Activated T-cell treated with anti-CD3 and anti-CD28 coated beads, Interleukin-2, amount 50 U/mL, for 24 hours (primary cell): ENCODE measurements around the gene NOB1.

Experiments used
- DNase-seq: peaks from one replicate; pipeline ENCODE4 v3.0.0-alpha.2; 2020
- H3K27ac Mint-ChIP-seq: 2 replicates; pipeline ENCODE4 v1.8.0; 2020; ENCODE audit warnings: mild to moderate bottlenecking, mixed read lengths
- H3K27me3 Mint-ChIP-seq: 2 replicates; pipeline ENCODE4 v1.8.0; 2020; ENCODE audit warnings: mixed read lengths
- H3K36me3 Mint-ChIP-seq: 2 replicates; pipeline ENCODE4 v1.8.0; 2020; ENCODE audit warnings: low read depth, mixed read lengths
- H3K4me1 Mint-ChIP-seq: 2 replicates; pipeline ENCODE4 v1.8.0; 2020; ENCODE audit warnings: low read depth, mixed read lengths
- H3K4me3 Mint-ChIP-seq: 2 replicates; pipeline ENCODE4 v1.8.0; 2020; ENCODE audit warnings: mild to moderate bottlenecking, moderate library complexity, mixed read lengths
- H3K9me3 Mint-ChIP-seq: 2 replicates; pipeline ENCODE4 v1.8.0; 2020; ENCODE audit warnings: mixed read lengths

Gene NOB1

DNA sequence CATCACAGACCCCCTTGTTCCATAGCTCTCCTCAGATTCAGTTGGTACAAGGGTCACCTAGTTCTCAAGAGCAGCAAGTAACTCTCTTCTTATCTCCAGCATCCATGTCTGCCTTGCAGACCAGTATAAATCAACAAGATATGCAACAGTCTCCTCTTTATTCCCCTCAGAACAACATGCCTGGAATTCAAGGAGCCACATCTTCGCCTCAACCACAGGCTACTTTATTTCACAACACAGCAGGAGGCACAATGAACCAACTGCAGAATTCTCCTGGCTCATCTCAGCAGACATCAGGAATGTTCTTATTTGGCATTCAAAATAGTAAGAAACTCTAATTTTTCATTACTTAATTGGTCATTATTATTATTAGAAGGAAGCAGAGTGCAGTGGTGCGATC lies 60.8 kb downstream of the NOB1 start:
- no peaks in the 10 kb centered on the region for H3K9me3 Mint-ChIP-seq

DNA sequence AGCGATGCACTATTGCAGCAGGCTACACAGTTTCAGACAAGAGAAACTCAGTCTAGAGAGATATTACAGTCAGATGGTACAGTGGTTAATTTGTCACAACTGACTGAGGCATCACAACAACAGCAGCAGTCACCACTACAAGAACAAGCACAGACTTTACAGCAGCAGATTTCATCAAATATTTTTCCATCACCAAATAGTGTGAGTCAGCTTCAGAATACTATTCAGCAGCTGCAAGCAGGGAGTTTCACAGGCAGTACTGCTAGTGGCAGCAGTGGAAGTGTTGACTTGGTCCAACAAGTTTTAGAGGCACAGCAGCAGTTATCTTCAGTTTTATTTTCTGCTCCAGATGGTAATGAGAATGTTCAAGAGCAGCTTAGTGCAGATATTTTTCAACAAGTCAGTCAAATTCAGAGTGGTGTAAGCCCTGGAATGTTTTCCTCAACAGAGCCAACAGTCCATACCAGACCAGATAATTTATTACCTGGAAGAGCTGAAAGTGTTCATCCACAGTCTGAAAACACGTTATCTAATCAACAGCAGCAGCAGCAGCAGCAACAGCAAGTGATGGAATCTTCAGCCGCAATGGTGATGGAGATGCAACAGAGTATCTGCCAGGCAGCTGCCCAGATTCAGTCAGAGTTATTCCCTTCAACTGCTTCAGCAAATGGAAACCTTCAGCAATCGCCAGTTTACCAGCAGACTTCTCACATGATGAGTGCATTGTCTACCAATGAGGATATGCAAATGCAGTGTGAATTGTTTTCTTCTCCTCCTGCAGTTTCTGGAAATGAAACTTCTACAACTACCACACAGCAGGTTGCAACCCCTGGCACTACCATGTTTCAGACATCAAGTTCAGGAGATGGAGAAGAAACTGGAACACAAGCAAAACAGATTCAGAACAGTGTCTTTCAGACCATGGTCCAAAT lies 62.5 kb downstream of the NOB1 start:
- H3K27me3 Mint-ChIP-seq: no peaks in the 10 kb centered on the region
- H3K36me3 Mint-ChIP-seq: peaks cover 84% of the 10 kb centered on the region
- H3K9me3 Mint-ChIP-seq: no peaks in the 10 kb centered on the region
- peak overlapping the region; percentile 90 for H3K27ac Mint-ChIP-seq
- DNase-seq: no peak
- peaks cover 14% of the 10 kb centered on the region for H3K4me1 Mint-ChIP-seq
- no peak overlapping the region for H3K4me3 Mint-ChIP-seq

More for the DNA sequence above, 60.8 kb downstream of the NOB1 start:
- Mint-ChIP-seq H3K4me3 (no peak overlapping the region), H3K27me3 (no peaks in the 10 kb centered on the region), H3K4me1 (peaks cover 14% of the 10 kb centered on the region), H3K36me3 (peaks cover 88% of the 10 kb centered on the region), H3K27ac (no peak overlapping the region)
- DNase-seq: no peak
